Mucosa of descending colon (tissue), 3 donors: ENCODE results near the gene UBE2J2. TPM values are rescaled to one million over a fixed set of nuclear protein-coding genes. Genes with fewer than 3 reads are reported as not detected.

Experiments used
- ATAC-seq: fragments of 200-7000 bp; cut with Tn5 transposase; one replicate; pipeline ENCODE4 v1.9.1; 2020; ENCODE audit warnings: mild to moderate bottlenecking, moderate library complexity
- DNase-seq, 3 donors: peaks; one replicate each; pipeline ENCODE4 v3.0.0-alpha.2; 2020
- H3K36me3 ChIP-seq: fragments of 200-600 bp; one replicate; pipeline ENCODE4 v1.8.0; 2021; ENCODE audit warnings: low read depth, mild to moderate bottlenecking
- H3K4me1 ChIP-seq: fragments of 200-600 bp; one replicate; pipeline ENCODE4 v1.8.0; 2021; ENCODE audit warnings: low read depth, mild to moderate bottlenecking
- H3K4me3 ChIP-seq: fragments of 200-600 bp; one replicate; pipeline ENCODE4 v1.8.0; 2021; ENCODE audit warnings: mild to moderate bottlenecking
- H3K9me3 ChIP-seq: fragments of 200-600 bp; one replicate; pipeline ENCODE4 v1.8.0; 2021; ENCODE audit warnings: mild to moderate bottlenecking
- CTCF ChIP-seq: fragments of 200-600 bp; IDR thresholded peaks from one replicate; pipeline ENCODE4 v1.8.0; 2022; ENCODE audit warnings: antibody characterized with exemption, mild to moderate bottlenecking
- intact Hi-C, 2 donors: fragments of 100-400 bp; cut with DNase I in 1 of 2; cut with micrococcal nuclease in 1 of 2; formaldehyde crosslinking; loops; one replicate each; pipeline versions ENCODE4 v1.11.0 to v1.11.1; 2022; cut with DNase I, micrococcal nuclease
- total RNA-seq, 3 donors: library from RNA; stranded (reverse); fragmentation: NEBNext Ultra II Directional in 2 of 3; extraction: Animal tissue kit (Norgen Biotek cat#: 25700) in 2 of 3; gene quantifications; one replicate each; pipeline versions ENCODE4 v1.2.1 to v1.2.4, GENCODE V29; 2021 to 2023
- donor health status: DM: no; HTN: no; CAD: no; lungs with moderate emphysema.
- donor health status: DM: no; HTN: no; CAD: no.
- donor health status: DM: no; HTN: yes; CAD: no.

UBE2J2 gene
- total RNA-seq, 3 donors from 2014 or later = 49.8 to 65.8 (median 61.1) TPM

GRCh38 chr1:1208713-1209433, 64.8 kb downstream of the UBE2J2 start:
- DNase-seq = peak; percentile 33 to 67 (median 54)
- no peak overlapping the region for H3K4me3 ChIP-seq
- TF ChIP-seq CTCF = no peak
- intact Hi-C loops = no loop called here
- H3K9me3 ChIP-seq = no peaks in the 10 kb centered on the region
- H3K36me3 ChIP-seq = no peaks in the 10 kb centered on the region
- peak; percentile 15 for ATAC-seq
- H3K4me1 ChIP-seq = peaks cover 17% of the 10 kb centered on the region

- ATAC-seq (no peak), DNase-seq (peak in 1 of 3 donors; percentile 23)
- peaks cover 14% of the 10 kb centered on the region for H3K4me1 ChIP-seq
- intact Hi-C loops = no loop called here
- no peak overlapping the region for H3K4me3 ChIP-seq
- H3K9me3 ChIP-seq = no peaks in the 10 kb centered on the region
- no peaks in the 10 kb centered on the region for H3K36me3 ChIP-seq
- TF ChIP-seq CTCF = no peak
Measured at GRCh38 chr1:1207571-1207892, 66.1 kb downstream of the UBE2J2 start.

- no peak overlapping the region for H3K4me3 ChIP-seq
- H3K36me3 ChIP-seq = no peaks in the 10 kb centered on the region
- no peak for TF ChIP-seq CTCF
- ATAC-seq (no peak), DNase-seq (peak in 2 of 3 donors; percentile 36 to 58)
- intact Hi-C loops = no loop called here
- H3K9me3 ChIP-seq = no peaks in the 10 kb centered on the region
- peaks cover 14% of the 10 kb centered on the region for H3K4me1 ChIP-seq
Measured at GRCh38 chr1:1206966-1207531, 66.6 kb downstream of the UBE2J2 start.

- DNase-seq = peak; percentile 54 to 69 (median 66)
- H3K36me3 ChIP-seq = no peaks in the 10 kb centered on the region
- no peak within 1 kb of the TSS for H3K4me3 ChIP-seq
- intact Hi-C loops = no loop called here
- TF ChIP-seq CTCF = no peak
- peak; percentile 44 for ATAC-seq
- peaks cover 14% of the 10 kb centered on the region for H3K4me1 ChIP-seq
- no peaks in the 10 kb centered on the region for H3K9me3 ChIP-seq
Measured at GRCh38 chr1:1206376-1206965, 67.2 kb downstream of the UBE2J2 start, which contains the start of gene TNFRSF18. Gene TNFRSF18, minus strand, starts transcription at chr1:1206592. Its CDS starts 21 bp downstream, at chr1:1206571.

GRCh38 chr1:1205769-1206375, 67.8 kb downstream of the UBE2J2 start:
- DNase-seq (peak in 2 of 3 donors; percentile 37 to 53), ATAC-seq (no peak)
- H3K4me1 ChIP-seq = peaks cover 16% of the 10 kb centered on the region
- H3K36me3 ChIP-seq = no peaks in the 10 kb centered on the region
- TF ChIP-seq CTCF = no peak
- intact Hi-C loops = no loop called here
- H3K4me3 ChIP-seq = no peak overlapping the region
- H3K9me3 ChIP-seq = no peaks in the 10 kb centered on the region
